ENCODE results near the gene DNAJC24.

DNA sequence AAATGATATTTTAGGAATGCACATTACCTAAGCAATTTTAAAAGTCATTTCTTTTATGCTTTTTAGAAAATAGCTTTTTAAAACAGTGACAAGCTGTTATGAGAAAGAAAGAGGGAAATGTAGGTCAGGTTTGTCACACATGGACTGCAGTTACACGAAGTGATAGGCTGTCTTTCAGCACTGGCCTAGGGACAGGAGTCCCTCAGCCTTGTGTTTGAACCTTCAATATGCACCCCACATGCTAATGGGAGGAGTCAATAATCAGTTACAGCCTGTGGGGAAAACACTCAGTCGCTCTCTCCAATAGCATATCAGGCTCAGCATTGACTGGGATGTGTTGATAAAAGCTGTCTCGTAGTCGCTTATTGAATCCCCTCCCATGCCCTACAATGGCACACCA, 45.8 kb downstream of the DNAJC24 start:
- TF ChIP-seq, protein P1, sequence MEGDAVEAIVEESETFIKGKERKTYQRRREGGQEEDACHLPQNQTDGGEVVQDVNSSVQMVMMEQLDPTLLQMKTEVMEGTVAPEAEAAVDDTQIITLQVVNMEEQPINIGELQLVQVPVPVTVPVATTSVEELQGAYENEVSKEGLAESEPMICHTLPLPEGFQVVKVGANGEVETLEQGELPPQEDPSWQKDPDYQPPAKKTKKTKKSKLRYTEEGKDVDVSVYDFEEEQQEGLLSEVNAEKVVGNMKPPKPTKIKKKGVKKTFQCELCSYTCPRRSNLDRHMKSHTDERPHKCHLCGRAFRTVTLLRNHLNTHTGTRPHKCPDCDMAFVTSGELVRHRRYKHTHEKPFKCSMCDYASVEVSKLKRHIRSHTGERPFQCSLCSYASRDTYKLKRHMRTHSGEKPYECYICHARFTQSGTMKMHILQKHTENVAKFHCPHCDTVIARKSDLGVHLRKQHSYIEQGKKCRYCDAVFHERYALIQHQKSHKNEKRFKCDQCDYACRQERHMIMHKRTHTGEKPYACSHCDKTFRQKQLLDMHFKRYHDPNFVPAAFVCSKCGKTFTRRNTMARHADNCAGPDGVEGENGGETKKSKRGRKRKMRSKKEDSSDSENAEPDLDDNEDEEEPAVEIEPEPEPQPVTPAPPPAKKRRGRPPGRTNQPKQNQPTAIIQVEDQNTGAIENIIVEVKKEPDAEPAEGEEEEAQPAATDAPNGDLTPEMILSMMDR (IDR thresholded peaks at IDR 0.05), result no peak
- no peak for TF ChIP-seq POLR2AphosphoS5 (IDR thresholded peaks at IDR 0.05; ENCODE audit: insufficient read depth in 1 of 2, low read depth in 1 of 2)
